HG02840 (cell line): ENCODE measurements around the gene PLEKHA5.
"Not testable (repeated sequence)": the region's sequence is repeated elsewhere in the genome, so short reads cannot be mapped to it uniquely, and the experiment has no call there.

ENCODE experiments used
- ATAC-seq: cut with Tn5 transposase; IDR thresholded peaks from one replicate; pipeline ENCODE4 v1.9.1; 2021; ENCODE audit warnings: mild to moderate bottlenecking, moderate library complexity, moderate number of reproducible peaks; ENCODE audit not compliant: unreplicated experiment, low FRiP score

The PLEKHA5 gene

GRCh38 chr12:19166956-19167355 is 37.4 kb downstream of the PLEKHA5 start:
- ATAC-seq = no peak

- ATAC-seq = no peak
Measured at GRCh38 chr12:19167708-19168107, 38.2 kb downstream of the PLEKHA5 start.

- ATAC-seq = no peak
Measured at GRCh38 chr12:19168644-19169043, 39.1 kb downstream of the PLEKHA5 start.

GRCh38 chr12:19169222-19169621 is 39.7 kb downstream of the PLEKHA5 start:
- ATAC-seq = no peak

GRCh38 chr12:19170286-19170685 is 40.8 kb downstream of the PLEKHA5 start:
- ATAC-seq = not testable (repeated sequence)

GRCh38 chr12:19171731-19172130 is 42.2 kb downstream of the PLEKHA5 start:
- ATAC-seq = no peak

DNA sequence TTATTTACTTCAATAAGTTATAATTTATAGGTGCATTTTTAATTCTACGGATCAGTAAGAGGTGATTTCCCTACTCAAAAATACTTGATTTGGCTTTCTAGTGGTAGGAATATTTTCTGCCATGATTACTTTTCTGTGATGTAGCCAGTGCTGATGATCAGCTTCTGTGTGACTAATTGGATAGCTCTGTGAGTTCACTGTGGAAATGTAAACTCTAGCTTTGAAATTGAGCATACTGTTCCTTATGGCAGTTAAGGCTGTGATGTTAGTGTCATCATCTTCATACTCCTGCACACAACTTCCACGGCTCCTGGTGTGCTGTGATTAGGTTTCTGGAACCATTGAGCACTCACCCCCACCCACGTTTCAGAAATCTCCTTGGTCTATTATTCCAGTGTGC is 48.2 kb downstream of the PLEKHA5 start:
- no peak for ATAC-seq

- no peak for ATAC-seq
Measured at GRCh38 chr12:19179986-19180385, 50.5 kb downstream of the PLEKHA5 start.

GRCh38 chr12:19181666-19182426 is 52.3 kb downstream of the PLEKHA5 start:
- ATAC-seq = no peak

GRCh38 chr12:19183121-19183838 is 53.7 kb downstream of the PLEKHA5 start:
- no peak for ATAC-seq

- no peak for ATAC-seq
Measured at GRCh38 chr12:19185262-19185929, 55.9 kb downstream of the PLEKHA5 start.

DNA sequence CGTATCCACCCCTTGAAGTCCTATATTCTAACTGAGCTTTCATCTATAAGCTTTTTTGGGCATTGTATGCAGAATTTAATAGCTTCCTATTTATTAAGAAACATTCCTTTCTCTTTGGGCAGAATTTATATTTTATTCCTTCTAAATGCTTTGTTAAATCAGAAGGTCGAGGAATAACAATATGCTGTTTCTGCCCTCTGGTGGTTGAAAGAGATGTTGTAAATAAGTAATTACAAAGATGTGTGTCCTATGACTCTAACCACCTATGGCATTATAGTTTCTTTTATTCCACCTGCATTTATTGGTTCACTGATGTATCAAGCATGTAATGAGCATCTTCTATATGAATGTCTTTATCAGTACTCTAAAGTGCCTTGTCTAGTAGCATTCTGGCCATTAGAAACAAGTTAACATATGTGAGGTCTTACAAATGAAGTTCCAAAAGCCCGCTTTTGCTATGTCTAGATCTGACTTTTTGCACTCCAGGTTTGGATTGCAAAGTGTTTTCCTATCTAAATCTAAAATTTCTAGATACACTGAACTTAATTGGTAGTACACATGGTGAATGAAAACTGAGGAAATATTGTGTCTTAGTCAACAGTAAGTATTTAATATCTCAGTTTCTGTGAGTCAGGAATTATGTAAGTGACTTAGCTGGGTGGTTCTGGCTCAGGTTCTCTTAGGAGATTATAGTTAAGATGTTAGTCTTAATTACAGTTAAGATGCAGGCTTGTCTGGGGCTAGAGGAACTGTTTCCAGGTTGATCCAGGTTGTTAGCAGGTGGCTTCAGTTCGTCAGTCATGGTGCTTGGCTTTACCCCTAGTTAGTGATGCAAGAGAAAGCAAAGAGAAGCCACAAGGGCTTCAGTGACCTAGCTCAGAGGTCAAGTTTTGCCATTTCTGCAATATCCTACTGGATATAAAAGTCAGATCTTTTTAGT is 57.5 kb downstream of the PLEKHA5 start:
- ATAC-seq = no peak

- ATAC-seq = no peak
Measured at GRCh38 chr12:19189522-19189921, 60.0 kb downstream of the PLEKHA5 start.

DNA sequence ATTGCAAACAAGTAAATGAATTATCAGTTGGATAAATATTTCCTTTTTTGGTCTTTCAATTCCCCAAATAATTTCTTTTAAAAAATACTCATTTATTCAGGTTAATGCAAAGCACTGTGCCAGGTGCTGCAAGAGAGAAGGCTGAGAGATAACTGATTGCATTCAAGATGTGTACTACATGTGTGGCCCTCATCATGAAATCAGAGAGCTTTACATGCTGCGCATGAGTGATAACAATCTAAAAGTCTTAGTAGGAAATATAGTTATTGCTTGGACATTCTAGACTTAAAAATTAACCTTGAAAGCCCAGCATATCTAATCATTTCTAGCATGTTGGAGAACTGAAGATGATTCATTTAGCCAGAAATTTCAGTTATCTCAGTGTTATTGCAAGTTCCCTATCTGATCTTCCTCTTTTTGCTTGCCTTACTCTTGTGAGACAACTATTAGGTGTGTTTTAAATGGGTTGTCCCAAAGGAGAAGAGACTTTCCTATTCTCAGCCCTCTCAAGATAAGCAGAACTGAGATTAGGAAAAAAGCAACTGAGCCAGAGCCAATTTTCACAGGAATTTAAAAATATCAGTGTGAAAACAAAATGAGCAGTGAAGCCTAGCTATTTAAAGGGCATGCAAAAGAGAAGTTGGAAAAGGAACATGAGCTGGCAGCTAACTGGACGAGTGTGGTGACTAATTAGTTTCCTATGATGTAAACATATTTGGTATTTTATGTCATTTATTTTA is 60.9 kb downstream of the PLEKHA5 start:
- ATAC-seq = no peak

DNA sequence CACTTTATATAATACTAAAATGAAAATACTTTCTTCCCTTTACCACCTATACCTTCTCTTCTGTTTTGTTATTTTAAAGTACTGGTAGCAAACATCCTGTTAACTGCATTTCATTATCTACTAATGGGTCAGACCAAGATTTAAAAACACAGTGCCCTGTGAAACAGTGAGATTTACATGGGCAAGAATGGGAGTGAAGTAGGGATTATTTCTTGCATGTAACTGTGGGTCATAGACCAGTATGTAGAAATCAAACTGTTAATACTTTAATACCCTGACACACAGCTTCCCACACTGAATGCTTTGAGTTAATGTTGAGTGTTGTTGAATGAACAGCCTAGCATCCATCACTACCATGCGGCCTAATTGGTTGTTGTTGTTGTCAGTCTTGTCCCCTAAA is 61.6 kb downstream of the PLEKHA5 start:
- ATAC-seq = no peak

GRCh38 chr12:19191563-19191962 is 62.0 kb downstream of the PLEKHA5 start:
- no peak for ATAC-seq

- no peak for ATAC-seq
Measured at GRCh38 chr12:19192710-19193109, 63.2 kb downstream of the PLEKHA5 start.

DNA sequence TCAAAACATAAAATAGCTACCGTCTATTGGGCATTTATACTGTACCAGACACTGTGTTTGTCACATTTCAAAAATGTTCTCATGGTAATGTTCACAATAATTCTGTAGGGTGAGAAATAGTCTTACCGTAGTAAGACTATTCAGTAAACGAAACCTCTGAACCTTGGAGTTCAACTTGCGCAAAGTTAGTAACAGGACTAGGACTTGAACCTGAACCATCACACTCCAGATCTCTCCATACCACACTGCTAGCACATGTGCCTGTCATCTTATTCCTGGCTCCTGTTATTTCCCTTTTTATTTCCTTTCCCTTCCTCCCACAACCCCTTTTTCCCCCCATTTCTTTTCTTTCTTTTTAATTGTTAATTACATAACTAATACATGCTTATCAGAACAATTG is 65.4 kb downstream of the PLEKHA5 start:
- ATAC-seq = no peak

DNA sequence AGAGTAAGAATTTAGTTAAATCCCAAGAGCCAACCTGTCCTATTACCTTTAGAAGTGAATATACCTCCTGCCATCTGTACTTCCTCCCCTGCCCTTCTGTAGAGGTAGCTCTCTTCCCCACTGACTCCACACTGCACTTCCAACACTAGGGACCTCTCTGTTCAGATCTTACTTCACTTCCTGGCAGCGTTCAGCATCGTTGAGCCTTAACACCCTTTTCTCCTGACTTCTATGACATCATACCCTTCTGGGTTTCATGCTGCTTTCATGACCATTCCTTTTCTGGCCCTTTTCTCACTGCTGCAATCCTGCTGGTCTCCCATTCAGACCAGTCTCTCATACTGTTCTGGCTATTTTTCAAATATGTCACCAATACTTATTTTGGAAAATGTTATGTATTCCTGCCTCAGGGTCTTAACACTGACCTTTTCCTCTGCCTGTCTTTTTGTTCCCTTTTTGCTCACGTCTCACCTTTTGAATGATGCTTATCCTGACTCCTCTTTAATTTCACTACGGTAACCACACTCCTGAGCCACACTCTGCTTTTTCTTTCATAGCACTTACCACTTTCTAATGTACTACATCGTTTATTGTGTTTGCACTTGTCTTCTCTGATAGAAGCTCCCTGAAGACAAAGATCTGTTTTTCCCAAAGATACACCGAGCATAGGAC is 67.6 kb downstream of the PLEKHA5 start:
- no peak for ATAC-seq
